ENCODE measurements around the gene INMT. TPM values are rescaled to one million over a fixed set of nuclear protein-coding genes. Genes with fewer than 3 reads are reported as not detected.

INMT gene
- total RNA-seq, 2 experiments from 2014 or later: 0.32 TPM; not detected in 1

- no TSS peak for BruUV-seq (replicated peaks)
- Histone ChIP-seq H3K9me2 (ENCODE audit: insufficient read depth, low read length) (no peaks in the 10 kb centered on the region), H3K4me3 (ENCODE audit: low read depth, low read length, poor library complexity, severe bottlenecking) (no peak overlapping the region), H2AFZ (ENCODE audit: low read length) (no peak overlapping the region), H3K4me2 (ENCODE audit: low read length) (no peak overlapping the region), H3K9me3 (ENCODE audit: low read length) (no peaks in the 10 kb centered on the region), H3K79me2 (ENCODE audit: insufficient read depth, low read depth, low read length) (no peaks in the 10 kb centered on the region), H4K20me1 (ENCODE audit: insufficient read depth, low read length) (no peaks in the 10 kb centered on the region), H3K27ac (ENCODE audit: low read depth, low read length, poor library complexity, severe bottlenecking) (no peak overlapping the region), H3K36me3 (ENCODE audit: insufficient read depth, low read length) (no peaks in the 10 kb centered on the region), H3K4me1 (ENCODE audit: insufficient read depth, low read length, poor library complexity, severe bottlenecking) (no peaks in the 10 kb centered on the region)
- POLR2A ChIA-PET: no interaction called here
- CTCF ChIA-PET (ENCODE audit: unreplicated experiment): interaction anchor here (0.9 kb wide), 1 partner anchor 15 kb away, joined by 3 read pairs; no protein-coding TSS in a partner anchor
- DNase-seq (ENCODE audit: low spot score): no peak
- TF ChIP-seq CTCF (conservative IDR thresholded peaks at IDR 0.05; ENCODE audit: low read length) (no peak), EZH2phosphoT487 (IDR thresholded peaks at IDR 0.05; ENCODE audit: borderline replicate concordance, low read depth, low read length) (no peak)
- intact Hi-C loops (cut with micrococcal nuclease; ENCODE audit: unreplicated experiment): no loop called here
Observed at GRCh38 chr7:30780941-30781340, 29.0 kb downstream of the INMT start.

- Histone ChIP-seq H2AFZ (ENCODE audit: low read length) (no peak overlapping the region), H3K9me2 (ENCODE audit: insufficient read depth, low read length) (no peaks in the 10 kb centered on the region), H3K9me3 (ENCODE audit: low read length) (no peaks in the 10 kb centered on the region), H3K4me1 (ENCODE audit: insufficient read depth, low read length, poor library complexity, severe bottlenecking) (no peaks in the 10 kb centered on the region), H3K36me3 (ENCODE audit: insufficient read depth, low read length) (no peaks in the 10 kb centered on the region), H4K20me1 (ENCODE audit: insufficient read depth, low read length) (no peaks in the 10 kb centered on the region), H3K27ac (ENCODE audit: low read depth, low read length, poor library complexity, severe bottlenecking) (no peak overlapping the region), H3K4me2 (ENCODE audit: low read length) (no peak overlapping the region), H3K4me3 (ENCODE audit: low read depth, low read length, poor library complexity, severe bottlenecking) (no peak overlapping the region), H3K79me2 (ENCODE audit: insufficient read depth, low read depth, low read length) (no peaks in the 10 kb centered on the region)
- TF ChIP-seq EZH2phosphoT487 (IDR thresholded peaks at IDR 0.05; ENCODE audit: borderline replicate concordance, low read depth, low read length) (no peak), CTCF (conservative IDR thresholded peaks at IDR 0.05; ENCODE audit: low read length) (no peak)
- intact Hi-C loops (cut with micrococcal nuclease; ENCODE audit: unreplicated experiment): no loop called here
- ChIA-PET CTCF (ENCODE audit: unreplicated experiment) (no interaction called here), POLR2A (no interaction called here)
- DNase-seq (ENCODE audit: low spot score): no peak
- no TSS peak for BruUV-seq (replicated peaks)
Observed at GRCh38 chr7:30782690-30783089, 30.8 kb downstream of the INMT start.

GRCh38 chr7:30785786-30786185 lies 33.9 kb downstream of the INMT start:
- Histone ChIP-seq H4K20me1 (ENCODE audit: insufficient read depth, low read length) (no peaks in the 10 kb centered on the region), H3K36me3 (ENCODE audit: insufficient read depth, low read length) (no peaks in the 10 kb centered on the region), H2AFZ (ENCODE audit: low read length) (no peak overlapping the region), H3K4me3 (ENCODE audit: low read depth, low read length, poor library complexity, severe bottlenecking) (no peak overlapping the region), H3K4me1 (ENCODE audit: insufficient read depth, low read length, poor library complexity, severe bottlenecking) (no peaks in the 10 kb centered on the region), H3K4me2 (ENCODE audit: low read length) (no peak overlapping the region), H3K79me2 (ENCODE audit: insufficient read depth, low read depth, low read length) (no peaks in the 10 kb centered on the region), H3K27ac (ENCODE audit: low read depth, low read length, poor library complexity, severe bottlenecking) (no peak overlapping the region), H3K9me3 (ENCODE audit: low read length) (no peaks in the 10 kb centered on the region), H3K9me2 (ENCODE audit: insufficient read depth, low read length) (no peaks in the 10 kb centered on the region)
- TF ChIP-seq EZH2phosphoT487 (IDR thresholded peaks at IDR 0.05; ENCODE audit: borderline replicate concordance, low read depth, low read length): no peak
- no peak for TF ChIP-seq CTCF (conservative IDR thresholded peaks at IDR 0.05; ENCODE audit: low read length)
- POLR2A ChIA-PET: interaction anchor here (0.6 to 2.4 kb wide), 4 partner anchors 11 to 1121 kb away, joined by 3 to 5 read pairs (median 4); no protein-coding TSS in a partner anchor
- no TSS peak for BruUV-seq (replicated peaks)
- no peak for DNase-seq (ENCODE audit: low spot score)
- CTCF ChIA-PET (ENCODE audit: unreplicated experiment): no interaction called here
- intact Hi-C loops (cut with micrococcal nuclease; ENCODE audit: unreplicated experiment): no loop called here
